GM21576 (cell line): ENCODE results near the gene MRPL42.
"Not testable (repeated sequence)": the region's sequence is repeated elsewhere in the genome, so short reads cannot be mapped to it uniquely, and the experiment has no call there.

Experiments
- ATAC-seq: cut with Tn5 transposase; IDR thresholded peaks from one replicate; pipeline ENCODE4 v1.9.1; 2021; ENCODE audit warnings: mild to moderate bottlenecking, moderate library complexity; ENCODE audit not compliant: unreplicated experiment

Gene MRPL42

GRCh38 chr12:93443576-93443975 is 23.7 kb upstream of the MRPL42 start:
- no peak for ATAC-seq

DNA sequence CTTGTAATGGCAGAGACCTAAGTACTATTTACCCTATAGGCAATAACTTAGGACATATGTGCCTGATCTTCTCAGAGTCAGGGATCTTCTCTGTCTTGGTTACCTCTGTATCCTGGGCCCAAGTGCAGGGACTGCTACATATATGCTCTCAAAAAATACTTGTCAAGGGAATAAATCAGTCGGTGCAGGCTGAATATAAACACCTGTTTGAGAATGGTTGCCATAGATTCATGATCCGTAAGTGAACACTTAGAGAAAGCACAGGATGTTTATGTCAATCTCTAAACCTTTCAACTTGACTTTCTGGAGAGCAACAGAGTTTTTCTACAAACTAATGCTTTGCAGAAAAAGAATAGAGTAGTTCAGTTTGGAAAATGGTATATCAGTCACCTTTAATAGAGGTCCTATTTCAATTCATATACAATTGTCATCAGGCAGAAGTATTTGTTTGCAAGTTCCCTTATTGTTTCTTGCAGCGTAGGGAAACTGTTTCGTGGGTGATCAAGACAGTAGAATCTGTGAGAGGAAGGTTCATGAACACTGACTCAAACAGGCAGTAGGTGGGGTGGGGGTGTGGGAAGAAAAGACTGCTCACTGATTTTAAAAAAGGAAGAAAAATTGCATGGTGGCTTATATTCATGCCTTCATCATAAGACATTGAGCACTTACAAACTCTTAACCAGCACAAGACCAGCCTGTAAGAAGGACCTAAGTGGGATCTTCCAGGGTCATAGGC is 19.6 kb upstream of the MRPL42 start:
- no peak for ATAC-seq

DNA sequence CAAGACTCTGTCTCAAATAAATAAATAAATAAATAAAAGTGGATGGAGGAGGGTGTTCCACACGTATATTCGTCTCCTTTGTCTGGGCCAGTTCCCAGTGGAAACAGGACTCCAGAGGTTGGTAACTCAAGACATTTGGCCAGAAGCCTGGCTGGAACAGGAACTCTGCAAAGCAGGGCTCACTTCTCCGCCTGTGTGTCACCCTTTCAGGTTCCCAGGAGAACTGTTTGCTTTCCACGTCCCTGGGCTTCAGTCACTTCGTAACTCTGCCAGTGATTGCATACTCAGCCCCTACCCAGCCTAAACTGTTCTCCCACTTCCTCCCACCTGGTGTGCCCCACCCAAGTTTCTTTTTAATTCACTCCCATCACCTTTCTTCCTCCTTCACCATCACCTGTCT is 18.5 kb upstream of the MRPL42 start:
- peak; percentile 24 for ATAC-seq

GRCh38 chr12:93449277-93449676 is 18.0 kb upstream of the MRPL42 start:
- ATAC-seq: peak; percentile 91

DNA sequence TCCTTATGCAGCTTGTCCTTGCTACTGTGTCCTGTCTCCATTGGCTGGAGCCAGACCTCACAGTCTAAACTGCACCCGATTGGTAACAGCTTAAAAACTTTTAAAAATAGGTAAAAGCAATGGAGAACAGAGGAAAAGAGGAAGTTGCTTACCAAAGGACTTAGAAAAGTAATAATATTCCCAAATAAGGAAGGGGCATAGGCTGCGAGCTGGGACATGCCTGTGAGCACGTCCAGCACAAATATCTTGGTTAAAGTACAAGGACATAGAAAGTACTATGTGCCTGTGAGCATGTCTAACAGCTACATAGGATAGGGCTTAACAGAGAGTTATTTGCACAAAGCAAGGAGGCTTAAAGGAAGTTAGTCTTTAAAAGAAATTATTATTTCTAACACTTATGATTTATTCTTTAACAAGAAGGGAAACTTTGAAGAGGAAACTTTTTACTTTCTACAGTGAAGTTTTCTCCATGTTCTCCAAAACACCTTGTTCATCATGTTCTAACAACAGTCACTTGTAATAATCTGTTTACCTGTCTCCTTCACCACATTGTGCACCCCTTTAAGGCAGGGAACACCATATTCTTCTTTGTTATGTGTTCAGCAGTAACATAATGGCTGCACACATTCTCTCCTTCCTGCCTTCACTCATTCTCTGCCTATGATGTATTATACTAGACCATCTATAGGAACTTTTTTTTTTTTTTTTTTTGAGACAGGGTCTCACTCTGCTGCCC is 15.7 kb upstream of the MRPL42 start:
- no peak for ATAC-seq

DNA sequence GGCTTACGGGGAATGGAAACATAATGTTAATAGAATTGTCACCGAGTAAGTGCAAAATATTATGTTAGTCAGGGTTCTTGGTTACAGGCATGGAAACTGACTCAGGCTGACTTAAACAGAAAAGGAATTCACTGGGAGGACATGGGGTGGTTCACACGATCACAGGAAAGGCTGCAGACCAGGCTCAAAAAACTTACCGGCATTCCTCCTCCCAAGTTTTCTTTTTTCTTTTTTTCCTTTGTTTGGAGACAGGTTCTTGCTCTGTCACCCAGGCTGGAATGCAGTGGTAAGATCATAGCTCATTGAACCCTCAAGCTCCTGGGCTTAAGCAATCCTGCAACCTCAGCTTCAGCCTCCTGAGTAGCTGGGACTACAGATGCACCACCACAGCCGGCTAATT is 13.7 kb upstream of the MRPL42 start:
- ATAC-seq: no peak

- no peak for ATAC-seq
These were observed 11.2 kb upstream of the MRPL42 start for GRCh38 chr12:93456077-93456476.

GRCh38 chr12:93459097-93459496 is 8.2 kb upstream of the MRPL42 start:
- no peak for ATAC-seq

DNA sequence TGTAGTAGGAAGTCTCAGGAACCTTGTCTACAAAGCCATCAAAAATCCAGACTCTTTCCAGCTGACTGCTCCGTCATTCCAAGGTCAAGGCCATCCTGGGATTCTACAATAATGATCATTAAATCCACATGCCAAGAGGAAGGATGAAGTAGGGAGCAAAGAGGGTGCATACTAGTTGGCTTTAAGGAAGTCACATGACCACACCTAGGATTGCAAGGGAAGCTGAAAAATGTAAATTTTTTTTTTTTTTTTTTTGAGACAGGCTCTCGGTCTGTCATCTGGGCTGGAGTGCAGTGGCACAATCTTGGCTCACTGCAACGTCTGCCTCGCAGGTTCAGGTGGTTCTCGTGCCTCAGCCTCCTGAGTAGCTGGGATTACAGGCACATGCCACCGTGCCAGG is 7.3 kb upstream of the MRPL42 start:
- no peak for ATAC-seq

DNA sequence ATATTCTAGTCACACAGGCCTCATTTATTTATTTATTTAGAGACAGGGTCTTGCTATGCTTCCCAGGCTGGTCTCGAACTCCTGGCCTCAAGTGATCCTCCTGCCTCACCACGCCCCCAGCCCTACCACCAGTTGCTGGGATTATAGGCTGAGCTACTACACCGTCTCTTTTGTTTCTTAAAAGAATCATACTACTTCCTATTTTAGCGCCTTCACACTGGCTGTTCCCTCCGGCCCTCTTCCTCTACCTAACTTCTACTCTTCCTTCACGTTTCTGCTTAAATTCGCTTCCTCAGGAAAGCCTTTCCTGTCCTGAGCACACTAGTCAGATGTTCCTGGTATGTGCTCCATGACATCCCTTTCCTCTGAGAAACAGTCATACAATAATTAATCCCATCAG is 6.4 kb upstream of the MRPL42 start:
- ATAC-seq: no peak

- ATAC-seq: no peak
These were observed 5.8 kb upstream of the MRPL42 start for GRCh38 chr12:93461503-93461902.

GRCh38 chr12:93465841-93466240 is 1.5 kb upstream of the MRPL42 start:
- ATAC-seq: no peak

- peak; percentile 1 for ATAC-seq
These were observed 526 bp upstream of the MRPL42 start for GRCh38 chr12:93466625-93467350.

DNA sequence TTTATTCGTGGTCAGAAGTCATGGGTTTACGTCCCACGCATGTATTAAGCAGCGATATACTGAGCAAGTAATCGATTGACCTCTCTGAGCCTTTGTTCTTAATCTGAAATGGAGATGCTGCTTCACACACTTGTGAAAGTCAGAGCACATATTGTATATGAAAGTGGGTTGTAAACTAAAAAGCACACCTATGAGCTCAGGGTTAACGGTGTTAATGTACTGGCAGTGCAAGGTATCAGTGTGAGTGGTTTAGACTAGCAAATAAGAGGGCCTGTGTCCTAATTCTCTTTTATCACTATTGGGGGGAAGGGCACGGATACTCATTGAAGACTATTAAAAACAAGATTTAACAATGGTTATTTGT is 676 bp downstream of the MRPL42 start:
- ATAC-seq: peak; percentile 19

DNA sequence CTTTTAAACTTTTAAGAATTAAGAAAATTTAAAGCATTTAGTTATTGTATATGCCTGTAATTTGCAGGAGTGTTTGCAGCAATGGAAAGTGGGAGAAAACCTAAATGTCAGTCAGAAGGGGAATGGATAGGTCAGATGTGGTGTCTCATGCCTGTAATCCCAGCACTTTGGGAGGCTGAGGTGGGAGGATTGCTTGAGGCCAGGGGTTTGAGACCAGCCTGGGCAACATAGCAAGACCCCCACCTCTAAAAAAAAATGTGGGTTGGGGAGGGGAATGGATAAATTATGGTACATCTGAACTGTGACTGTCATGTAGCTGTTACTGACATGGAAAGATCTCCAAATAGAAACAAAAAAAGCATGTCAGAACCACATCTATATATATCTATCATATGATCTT is 2.1 kb downstream of the MRPL42 start:
- ATAC-seq: no peak

DNA sequence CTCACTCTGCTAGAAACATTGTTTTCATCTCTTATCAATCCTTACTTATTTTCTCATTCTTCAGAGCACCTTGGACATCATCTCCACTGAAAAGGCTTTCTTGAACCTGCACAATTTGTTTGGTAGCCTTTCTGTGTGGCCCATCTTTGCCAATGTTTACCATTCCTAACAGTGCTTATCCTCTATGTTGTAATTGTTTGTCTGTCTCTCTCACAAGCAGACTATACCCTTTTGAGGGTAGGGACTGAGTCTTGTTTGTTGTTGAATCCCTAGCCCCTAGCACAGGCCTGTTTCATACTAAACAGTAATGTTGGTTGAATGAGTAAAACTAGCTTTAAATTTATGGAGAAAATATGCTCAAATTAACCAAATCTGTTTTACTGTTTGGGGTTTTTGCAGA is 9.2 kb downstream of the MRPL42 start:
- no peak for ATAC-seq

- ATAC-seq: no peak
These were observed 15.4 kb downstream of the MRPL42 start for GRCh38 chr12:93482721-93483120.

- ATAC-seq: no peak
These were observed 16.0 kb downstream of the MRPL42 start for GRCh38 chr12:93483151-93483807.

DNA sequence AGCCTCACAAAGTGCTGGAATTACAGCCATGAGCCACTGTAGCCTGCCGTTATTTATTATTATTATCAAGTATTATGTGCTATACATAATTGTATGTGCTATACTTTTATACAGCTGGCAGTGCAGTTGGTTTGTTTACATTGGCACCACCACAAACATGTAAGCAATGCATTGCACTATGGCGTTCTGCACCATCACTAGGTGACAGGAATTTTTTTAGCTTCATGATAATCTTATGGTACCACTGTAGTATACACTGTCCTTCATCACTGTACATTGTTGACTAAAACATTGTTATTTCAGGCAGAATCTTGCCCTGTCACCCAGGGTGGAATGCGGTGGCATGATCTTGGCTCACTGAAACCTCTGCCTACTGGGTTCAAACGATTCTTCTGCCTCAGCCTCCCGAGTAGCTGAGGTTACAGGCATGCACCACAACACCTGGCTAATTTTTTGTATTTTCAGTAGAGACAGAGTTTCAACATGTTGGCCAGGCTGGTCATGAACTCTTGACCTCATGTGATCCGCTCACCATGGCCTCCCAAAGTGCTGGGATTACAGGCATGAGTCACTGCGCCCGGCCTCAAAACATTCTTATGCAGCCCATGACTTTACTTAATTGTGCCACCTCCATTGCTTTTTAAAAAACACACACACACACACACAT is 17.1 kb downstream of the MRPL42 start:
- ATAC-seq: no peak

DNA sequence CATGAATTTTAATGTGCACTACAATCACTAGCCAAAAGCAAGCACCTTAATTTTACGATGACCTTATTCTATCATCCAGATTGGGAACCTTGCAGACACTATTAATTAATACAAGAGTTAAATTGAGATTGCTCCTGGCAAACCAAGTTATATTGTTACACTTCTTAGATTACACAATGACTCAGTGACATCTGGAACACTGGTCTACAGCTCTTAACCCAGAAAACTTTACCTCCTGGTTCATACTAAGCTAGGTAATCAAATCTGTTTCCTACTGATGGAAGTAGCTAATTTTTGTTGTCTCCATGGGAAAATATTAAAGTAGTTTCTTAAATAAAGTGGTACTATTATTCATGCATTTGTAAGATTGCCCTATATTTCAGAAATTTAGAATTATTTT is 25.5 kb downstream of the MRPL42 start:
- not testable (repeated sequence) for ATAC-seq

DNA sequence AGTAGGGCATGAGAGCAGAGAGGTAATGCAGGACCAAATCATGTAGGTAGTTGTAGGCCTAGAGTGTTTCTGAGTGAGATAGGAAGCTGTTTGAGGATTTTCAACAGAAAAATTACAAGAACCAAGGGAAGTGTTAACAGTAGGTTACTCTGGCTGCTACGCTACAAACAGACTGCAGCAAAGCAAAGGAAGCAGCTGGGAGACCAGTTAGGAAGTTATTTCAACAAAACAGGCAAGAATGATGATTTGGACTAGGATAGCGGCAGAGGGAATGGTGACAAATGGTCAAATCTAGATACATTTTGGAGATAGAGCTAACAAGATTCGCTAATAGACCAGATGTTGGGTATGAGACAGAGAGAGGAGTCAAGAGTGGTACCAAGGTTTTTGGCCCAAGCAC is 26.8 kb downstream of the MRPL42 start:
- no peak for ATAC-seq
